VCaP (cell line): ENCODE measurements around the gene SURF1.

Source experiments
- H3K27ac ChIP-seq: fragments of 450-650 bp; 2 replicates; pipeline ENCODE4 v1.5.1; 2017
- CTCF ChIP-seq: fragments of 450-650 bp; conservative IDR thresholded peaks from 2 replicates; pipeline ENCODE4 v1.5.1; 2017; ENCODE audit warnings: mild to moderate bottlenecking, moderate library complexity

SURF1 gene

GRCh38 chr9:133368249-133368881, 12.1 kb upstream of the SURF1 start:
- no peak for TF ChIP-seq CTCF
- H3K27ac ChIP-seq, result peak overlapping the region; percentile 98

- peak overlapping the region; percentile 98 for H3K27ac ChIP-seq
- no peak for TF ChIP-seq CTCF
These were observed 11.5 kb upstream of the SURF1 start for GRCh38 chr9:133367778-133368177.

- peak overlapping the region; percentile 98 for H3K27ac ChIP-seq
- no peak for TF ChIP-seq CTCF
These were observed 10.9 kb upstream of the SURF1 start for GRCh38 chr9:133367221-133367620.

GRCh38 chr9:133366435-133366834, 10.1 kb upstream of the SURF1 start:
- peak overlapping the region; percentile 98 for H3K27ac ChIP-seq
- TF ChIP-seq CTCF, result no peak

GRCh38 chr9:133362359-133363044, 6.2 kb upstream of the SURF1 start:
- TF ChIP-seq CTCF, result no peak
- H3K27ac ChIP-seq, result peak overlapping the region; percentile 98

- peak overlapping the region; percentile 98 for H3K27ac ChIP-seq
- no peak for TF ChIP-seq CTCF
These were observed 5.3 kb upstream of the SURF1 start for GRCh38 chr9:133361507-133362092.
